ENCODE data around the gene MAN1B1.

Gene MAN1B1

GRCh38 chr9:137095664-137096517, 9.1 kb downstream of the MAN1B1 start:
- TF ChIP-seq CTCF (IDR thresholded peaks at IDR 0.05; ENCODE audit: insufficient read depth, missing control alignments), result peak; percentile 21
- DNase-seq (ENCODE audit: insufficient read length, low spot score), result no peak
- FAIRE-seq, result no peak

- no peak for DNase-seq (ENCODE audit: insufficient read length, low spot score)
- TF ChIP-seq CTCF (IDR thresholded peaks at IDR 0.05; ENCODE audit: insufficient read depth, missing control alignments), result no peak
- FAIRE-seq, result no peak
Observed at GRCh38 chr9:137096785-137097546, 10.2 kb downstream of the MAN1B1 start.

GRCh38 chr9:137097761-137098462, 11.1 kb downstream of the MAN1B1 start:
- DNase-seq (ENCODE audit: insufficient read length, low spot score) (no peak), FAIRE-seq (no peak)
- no peak for TF ChIP-seq CTCF (IDR thresholded peaks at IDR 0.05; ENCODE audit: insufficient read depth, missing control alignments)

GRCh38 chr9:137099231-137099630, 12.4 kb downstream of the MAN1B1 start:
- TF ChIP-seq CTCF (IDR thresholded peaks at IDR 0.05; ENCODE audit: insufficient read depth, missing control alignments), result no peak
- DNase-seq (ENCODE audit: insufficient read length, low spot score) (no peak), FAIRE-seq (no peak)

- FAIRE-seq, result no peak
- no peak for TF ChIP-seq CTCF (IDR thresholded peaks at IDR 0.05; ENCODE audit: insufficient read depth, missing control alignments)
Observed at GRCh38 chr9:137103206-137103999, 16.6 kb downstream of the MAN1B1 start.

GRCh38 chr9:137105814-137106661, 19.3 kb downstream of the MAN1B1 start:
- FAIRE-seq (no peak), DNase-seq (ENCODE audit: insufficient read length, low spot score) (no peak)
- no peak for TF ChIP-seq CTCF (IDR thresholded peaks at IDR 0.05; ENCODE audit: insufficient read depth, missing control alignments)

More at GRCh38 chr9:137103206-137103999, 16.6 kb downstream of the MAN1B1 start:
- DNase-seq (ENCODE audit: insufficient read length, low spot score), result no peak
